K562 (cell line): ENCODE data around the gene SFN. TPM values are rescaled to one million over a fixed set of nuclear protein-coding genes. Genes with fewer than 3 reads are reported as not detected.
A peak's percentile ranks its signal among the peaks of the same experiment; 100 is the strongest.

Source experiments
- ARID3B ChIP-seq: fragments of 250-450 bp; sonication (Bioruptor Pico); IDR thresholded peaks from 2 replicates; pipeline ENCODE4 v1.4.0; 2020; ENCODE audit warnings: borderline replicate concordance
- ATF3 ChIP-seq, 2 experiments: fragments of 450-650 bp in 1 of 2; sonication (generic) in 1 of 2; formaldehyde crosslinking in 1 of 2; IDR thresholded peaks in 1 of 2; conservative IDR thresholded peaks in 1 of 2; 2 replicates each; pipeline versions ENCODE4 v1.6.1 to v1.8.1; 2016 to 2023; ENCODE audit warnings: mild to moderate bottlenecking in 2 of 2, moderate library complexity in 2 of 2, inconsistent platforms in 1 of 2, missing genetic modification reagents in 1 of 2
- CC2D1A ChIP-seq: fragments of 450-650 bp; IDR thresholded peaks from 2 replicates; pipeline ENCODE4 v1.6.1; 2017; ENCODE audit warnings: mild to moderate bottlenecking
- E2F8 ChIP-seq: fragments of 450-650 bp; IDR thresholded peaks from 2 replicates; pipeline ENCODE4 v1.7.1; 2018; ENCODE audit warnings: mild to moderate bottlenecking, low read depth; ENCODE audit not compliant: partially characterized antibody
- ELF4 ChIP-seq: fragments of 450-650 bp; formaldehyde crosslinking; IDR thresholded peaks from 2 replicates; pipeline ENCODE4 v1.4.0; 2022; ENCODE audit warnings: missing genetic modification characterization
- EZH2 ChIP-seq: IDR thresholded peaks from 2 replicates; pipeline ENCODE4 v1.6.1; 2012; ENCODE audit warnings: low read depth, mild to moderate bottlenecking, inconsistent platforms, low read length, borderline replicate concordance
- HDAC1 ChIP-seq, 2 experiments: fragments of 450-650 bp; IDR thresholded peaks; 2 replicates each; pipeline ENCODE4 v1.6.1; 2016 to 2017; ENCODE audit warnings: inconsistent platforms in 1 of 2, mild to moderate bottlenecking in 1 of 2, moderate library complexity in 1 of 2
- MAFF ChIP-seq: IDR thresholded peaks from 2 replicates; pipeline ENCODE4 v1.6.1; 2012; ENCODE audit warnings: low read length, improper control_type of control experiment
- MECOM ChIP-seq: fragments of 250-450 bp; sonication (Bioruptor Pico); IDR thresholded peaks from 2 replicates; pipeline ENCODE4 v1.8.0; 2022; ENCODE audit warnings: inconsistent platforms
- MXD1 ChIP-seq: fragments of 250-450 bp; sonication (Bioruptor Pico); IDR thresholded peaks from 2 replicates; pipeline ENCODE4 v1.8.0; 2021; ENCODE audit warnings: borderline replicate concordance, mild to moderate bottlenecking, moderate library complexity; ENCODE audit not compliant: poor library complexity, severe bottlenecking
- SMAD3 ChIP-seq: fragments of 450-650 bp; formaldehyde crosslinking; conservative IDR thresholded peaks from 2 replicates; pipeline ENCODE4 v1.4.0; 2020; ENCODE audit warnings: mild to moderate bottlenecking
- THRB ChIP-seq: fragments of 450-650 bp; formaldehyde crosslinking; conservative IDR thresholded peaks from 2 replicates; pipeline ENCODE4 v1.4.0; 2022; ENCODE audit warnings: mild to moderate bottlenecking, missing genetic modification characterization
- TSHZ1 ChIP-seq: fragments of 250-450 bp; sonication (Bioruptor Pico); IDR thresholded peaks from 2 replicates; pipeline ENCODE4 v1.4.0; 2020; ENCODE audit warnings: mild to moderate bottlenecking, moderate library complexity
- polyA plus RNA-seq, 8 experiments: library from polyadenylated mRNA; depleted of rRNA in 4 of 8; stranded (reverse) in 5 of 8; unstranded in 3 of 8; fragments of >200 nt; fragmentation: Nextera tagmentation in 2 of 8; fragmentation: Illumina TruSeq in 1 of 8; extraction: Ambion mirVana in 2 of 8; extraction: Trizol in 1 of 8; gene quantifications; 2 replicates each; pipeline versions ENCODE4 v1.2.1 to v1.2.3, GENCODE V29; 2011 to 2014; ENCODE audit warnings: inconsistent platforms in 1 of 8, missing spikeins in 1 of 8
- total RNA-seq, 7 experiments: library from RNA; depleted of rRNA in 6 of 7; stranded (reverse); fragments of >200 nt in 6 of 7; fragmentation: Illumina TruSeq in 2 of 7; extraction: Trizol in 2 of 7; gene quantifications; 2 replicates each; pipeline versions ENCODE4 v1.2.1 to v1.2.3, GENCODE V29; 2011 to 2021; ENCODE audit warnings: low replicate concordance in 1 of 7

Gene SFN
- total and polyA plus RNA-seq, 9 of the 15 experiments (the other 6 are each of a cell fraction or from before 2014, with no cell fraction given): 0.10 to 3.8 (median 2.0) TPM

DNA sequence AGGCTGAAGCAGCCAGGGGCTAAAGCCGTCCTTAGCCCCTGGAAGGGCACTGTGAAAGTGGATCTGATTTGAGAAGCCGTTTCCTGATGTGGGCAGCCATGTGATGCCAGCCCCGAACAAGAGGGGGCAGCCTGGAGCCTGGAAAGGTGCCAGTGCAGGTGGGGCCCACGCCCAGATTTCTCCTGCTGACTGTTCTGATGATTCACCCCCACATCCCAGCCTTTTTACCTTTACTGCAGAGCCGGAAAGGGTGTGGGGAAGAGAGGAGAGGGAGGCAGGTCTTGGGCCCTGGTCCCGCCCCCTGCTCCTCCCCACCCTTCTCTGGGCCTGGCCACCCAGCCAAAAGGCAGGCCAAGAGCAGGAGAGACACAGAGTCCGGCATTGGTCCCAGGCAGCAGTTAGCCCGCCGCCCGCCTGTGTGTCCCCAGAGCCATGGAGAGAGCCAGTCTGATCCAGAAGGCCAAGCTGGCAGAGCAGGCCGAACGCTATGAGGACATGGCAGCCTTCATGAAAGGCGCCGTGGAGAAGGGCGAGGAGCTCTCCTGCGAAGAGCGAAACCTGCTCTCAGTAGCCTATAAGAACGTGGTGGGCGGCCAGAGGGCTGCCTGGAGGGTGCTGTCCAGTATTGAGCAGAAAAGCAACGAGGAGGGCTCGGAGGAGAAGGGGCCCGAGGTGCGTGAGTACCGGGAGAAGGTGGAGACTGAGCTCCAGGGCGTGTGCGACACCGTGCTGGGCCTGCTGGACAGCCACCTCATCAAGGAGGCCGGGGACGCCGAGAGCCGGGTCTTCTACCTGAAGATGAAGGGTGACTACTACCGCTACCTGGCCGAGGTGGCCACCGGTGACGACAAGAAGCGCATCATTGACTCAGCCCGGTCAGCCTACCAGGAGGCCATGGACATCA is at the start of gene SFN (continued):
- TF ChIP-seq E2F8 (no peak), ELF4 (CRISPR knock-in tag) (no peak), SMAD3 (CRISPR knock-in tag) (no peak), MECOM (no peak), THRB (CRISPR knock-in tag) (no peak), MXD1 (CRISPR knock-in tag) (no peak), HDAC1 (IDR thresholded peaks at IDR 0.05) (peak in 1 of 2 experiments; percentile 54; a peak in 1 of 4 replicates), CC2D1A (0 out of 2 replicates have a peak, but pooled peaks have one; percentile 27), TSHZ1 (CRISPR knock-in tag) (no peak), ATF3 (IDR thresholded peaks at IDR 0.05) (peak; percentile 78), ATF3 (CRISPR knock-in tag; conservative IDR thresholded peaks at IDR 0.05) (no peak), MAFF (no peak), ARID3B (CRISPR knock-in tag) (no peak), EZH2 (no peak)
